Measurements from ENCODE around the gene DDX10. TPM values are rescaled to one million over a fixed set of nuclear protein-coding genes. Genes with fewer than 3 reads are reported as not detected.
A peak's percentile ranks its signal among the peaks of the same experiment; 100 is the strongest.

Gene DDX10
- total RNA-seq, 2 experiments from 2014 or later, result 36.6 to 43.0 TPM

DNA sequence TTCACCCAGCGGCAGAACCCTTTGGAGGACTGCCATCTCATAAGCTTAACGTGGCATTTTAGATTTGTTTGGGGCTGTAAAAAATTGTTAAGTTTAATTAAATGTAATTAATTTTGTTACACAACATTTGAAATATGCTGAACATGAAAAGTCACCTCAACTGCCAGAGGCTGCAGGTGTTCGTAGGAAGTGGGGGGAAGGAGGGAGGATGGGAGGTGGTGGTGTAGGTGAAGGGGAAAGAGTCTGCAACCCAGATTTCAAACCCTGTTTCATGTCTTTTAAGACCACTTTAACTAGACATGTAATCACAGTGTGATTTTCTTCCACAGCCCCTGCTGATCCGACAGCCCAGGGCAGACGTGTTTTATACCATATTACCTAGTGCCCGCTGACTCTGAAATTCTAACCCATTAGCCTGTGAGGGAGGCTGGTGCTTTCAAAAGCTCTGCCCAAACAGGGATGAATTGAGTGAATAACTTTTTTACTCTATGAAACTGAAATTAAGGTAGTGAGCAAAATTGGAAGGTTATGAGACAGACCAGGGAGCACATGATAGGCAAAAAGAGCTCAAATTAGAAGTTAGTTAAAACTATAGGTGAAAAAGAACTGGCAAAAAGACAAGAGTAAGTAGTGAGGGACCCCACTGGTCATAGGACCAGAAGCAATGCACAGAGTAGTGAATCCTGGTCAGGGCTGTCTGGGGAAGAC is 279.8 kb downstream of the DDX10 start:
- no peak overlapping the region for H3K27ac Mint-ChIP-seq
- no peak overlapping the region for H3K4me3 Mint-ChIP-seq
- DNase-seq, result no peak
- peaks cover 6% of the 10 kb centered on the region for H3K9me3 Mint-ChIP-seq
- H3K36me3 Mint-ChIP-seq (ENCODE audit: low read depth), result peaks cover 53% of the 10 kb centered on the region
- H3K4me1 Mint-ChIP-seq (ENCODE audit: low read depth), result peaks cover 5% of the 10 kb centered on the region
- intact Hi-C loops (cut with micrococcal nuclease), result no loop called here
- CTCF ChIA-PET, result interaction anchor here (0.5 kb wide), 1 partner anchor 273 kb away, joined by 5 read pairs; no protein-coding TSS in a partner anchor
- H3K27me3 Mint-ChIP-seq (ENCODE audit: low read depth), result no peaks in the 10 kb centered on the region

DNA sequence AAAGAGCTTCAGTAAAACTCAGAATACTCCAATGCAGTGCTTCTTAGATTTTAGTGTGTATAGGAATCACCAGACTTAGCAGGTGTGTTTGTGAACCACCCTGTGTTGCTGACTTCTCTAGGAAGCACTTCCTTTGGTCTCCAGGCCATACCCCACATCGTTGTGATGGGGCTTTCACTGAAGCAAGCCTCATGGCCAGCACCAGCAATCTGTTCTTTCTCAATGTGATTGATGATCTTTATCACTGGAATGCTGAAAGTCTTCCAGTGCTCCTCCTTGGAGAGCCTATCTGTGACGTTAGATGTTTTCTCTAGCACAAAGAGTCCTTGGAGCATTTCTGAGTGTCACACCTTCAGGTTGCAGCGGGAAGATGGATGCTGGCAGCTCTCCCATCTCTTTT is 280.5 kb downstream of the DDX10 start:
- Mint-ChIP-seq H3K27ac (no peak overlapping the region), H3K9me3 (peaks cover 7% of the 10 kb centered on the region), H3K36me3 (ENCODE audit: low read depth) (peaks cover 46% of the 10 kb centered on the region), H3K4me3 (no peak overlapping the region), H3K4me1 (ENCODE audit: low read depth) (peaks cover 5% of the 10 kb centered on the region), H3K27me3 (ENCODE audit: low read depth) (no peaks in the 10 kb centered on the region)
- intact Hi-C loops (cut with micrococcal nuclease), result no loop called here
- CTCF ChIA-PET, result interaction anchor here (0.5 to 0.6 kb wide), 2 partner anchors 58 to 273 kb away, joined by 5 read pairs; no protein-coding TSS in a partner anchor
- no peak for DNase-seq

DNA sequence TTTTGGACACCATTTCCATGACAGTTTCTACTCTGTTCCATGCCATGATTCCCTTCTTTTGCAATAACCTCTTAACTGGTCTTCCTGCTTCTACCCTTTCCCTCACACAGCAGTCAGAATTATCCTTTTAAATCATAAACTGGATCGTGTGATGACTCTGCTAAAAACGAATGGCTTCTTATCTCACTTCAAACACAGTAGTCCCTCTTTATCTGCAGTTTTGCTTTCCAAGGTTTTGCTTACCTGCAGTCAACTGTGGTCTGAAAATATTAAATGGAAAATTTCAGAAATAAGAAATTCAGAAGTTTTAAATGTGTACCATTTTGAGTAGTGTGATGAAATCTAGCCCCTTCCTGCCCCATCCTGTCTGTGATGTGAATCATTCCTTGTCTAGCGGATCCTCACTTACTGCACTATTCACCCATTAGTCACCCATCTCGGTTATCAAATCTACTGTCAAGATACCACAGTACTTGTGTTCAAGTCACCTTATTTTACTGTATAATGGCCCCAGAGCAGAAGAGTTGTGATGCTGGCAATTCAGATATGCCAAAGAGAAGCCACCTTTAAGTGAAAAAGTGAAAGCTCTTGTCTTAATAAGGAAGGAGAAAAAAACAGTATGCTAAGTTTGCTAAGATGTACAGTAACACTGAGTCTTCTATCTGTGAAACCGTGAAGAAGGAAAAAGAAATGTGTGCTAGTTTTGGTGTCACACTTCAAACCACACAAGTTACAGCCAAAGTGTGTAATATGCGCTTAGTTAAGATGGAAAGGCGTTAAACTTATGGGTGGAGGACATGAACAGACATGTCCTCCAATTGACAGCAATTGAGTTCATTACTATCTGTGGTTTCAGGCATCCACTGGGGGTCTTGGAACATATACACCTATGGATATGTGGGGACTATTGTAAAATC is 283.0 kb downstream of the DDX10 start:
- CTCF ChIA-PET, result no interaction called here
- Mint-ChIP-seq H3K36me3 (ENCODE audit: low read depth) (peaks cover 30% of the 10 kb centered on the region), H3K4me1 (ENCODE audit: low read depth) (peaks cover 5% of the 10 kb centered on the region), H3K4me3 (no peak overlapping the region), H3K27ac (peak overlapping the region; percentile 60), H3K27me3 (ENCODE audit: low read depth) (no peaks in the 10 kb centered on the region), H3K9me3 (peaks cover 7% of the 10 kb centered on the region)
- DNase-seq, result no peak
- intact Hi-C loops (cut with micrococcal nuclease), result loop anchor here (1.0 kb wide), 1 partner anchor 215 kb away; no protein-coding TSS in a partner anchor

DNA sequence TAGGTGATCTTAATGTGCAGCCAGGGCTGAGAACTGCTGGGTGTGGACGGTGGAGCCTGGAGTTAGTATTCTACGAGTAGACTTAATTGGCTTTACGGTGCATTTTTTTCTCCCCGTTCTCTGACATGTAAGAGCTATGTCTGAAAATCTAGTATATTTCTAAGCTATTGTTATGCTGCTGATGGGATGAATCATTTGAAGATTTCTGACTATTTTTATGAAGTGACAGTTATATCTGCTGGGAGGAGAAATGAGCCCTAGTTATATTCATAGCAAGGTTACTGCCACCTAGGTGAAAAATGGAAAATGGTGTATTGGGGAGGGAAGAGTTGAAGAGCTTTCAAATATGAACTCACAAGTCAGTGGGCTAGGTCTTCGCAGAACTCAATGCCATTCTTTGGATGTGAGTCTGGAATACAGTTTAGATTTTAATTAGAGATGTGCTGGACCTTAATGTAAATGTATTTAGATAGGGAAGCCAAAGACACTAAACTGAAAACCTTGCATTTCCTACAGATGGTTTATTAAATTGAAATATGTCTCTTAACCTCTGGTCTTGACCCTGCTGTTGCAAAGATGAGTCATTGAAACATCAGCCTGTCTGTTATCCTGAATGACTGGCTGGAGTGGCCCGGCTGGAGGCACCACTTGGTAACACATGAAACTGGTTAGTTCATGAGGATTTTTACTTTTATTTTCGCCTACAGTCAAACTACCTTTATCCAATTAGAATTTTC is 293.7 kb downstream of the DDX10 start:
- intact Hi-C loops (cut with micrococcal nuclease), result no loop called here
- CTCF ChIA-PET, result no interaction called here
- no peak overlapping the region for H3K4me3 Mint-ChIP-seq
- no peaks in the 10 kb centered on the region for H3K27me3 Mint-ChIP-seq (ENCODE audit: low read depth)
- peak; percentile 12 for DNase-seq
- peaks cover 5% of the 10 kb centered on the region for H3K4me1 Mint-ChIP-seq (ENCODE audit: low read depth)
- no peaks in the 10 kb centered on the region for H3K36me3 Mint-ChIP-seq (ENCODE audit: low read depth)
- H3K27ac Mint-ChIP-seq, result peak overlapping the region; percentile 4
- H3K9me3 Mint-ChIP-seq, result no peaks in the 10 kb centered on the region

DNA sequence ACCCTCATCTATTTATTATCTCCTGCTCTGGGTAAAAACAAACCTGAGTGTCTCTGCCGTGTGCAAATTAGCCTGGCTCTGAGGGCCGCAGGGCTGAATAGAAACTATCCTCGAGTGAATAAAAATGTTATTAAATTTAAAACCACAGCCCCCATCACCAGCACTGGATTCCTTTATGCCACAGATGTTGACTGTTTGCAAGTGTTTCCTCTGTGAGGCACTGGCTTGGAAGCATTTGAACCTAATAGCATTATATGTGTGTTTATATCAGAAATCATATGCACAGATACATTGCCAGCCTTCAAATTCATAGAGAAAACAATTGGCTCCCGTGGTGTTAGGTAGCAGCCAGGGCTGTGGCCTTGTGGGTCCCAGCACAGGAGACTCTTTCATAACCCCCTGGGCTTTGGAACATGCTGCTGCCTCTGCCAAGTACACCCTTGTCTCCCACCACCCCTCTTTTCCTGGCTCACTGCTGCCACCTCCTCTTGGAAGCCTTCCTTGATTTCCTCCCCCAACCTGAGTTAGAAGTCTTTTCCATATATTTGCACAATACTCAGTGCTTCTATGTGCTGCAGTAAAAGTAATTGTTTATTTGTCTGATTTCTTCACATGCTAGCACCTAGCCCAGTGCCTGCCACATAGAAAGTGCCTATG is 294.4 kb downstream of the DDX10 start:
- no peaks in the 10 kb centered on the region for H3K9me3 Mint-ChIP-seq
- intact Hi-C loops (cut with micrococcal nuclease), result no loop called here
- H3K27ac Mint-ChIP-seq, result no peak overlapping the region
- H3K4me1 Mint-ChIP-seq (ENCODE audit: low read depth), result peaks cover 5% of the 10 kb centered on the region
- CTCF ChIA-PET, result no interaction called here
- no peaks in the 10 kb centered on the region for H3K36me3 Mint-ChIP-seq (ENCODE audit: low read depth)
- no peak overlapping the region for H3K4me3 Mint-ChIP-seq
- no peaks in the 10 kb centered on the region for H3K27me3 Mint-ChIP-seq (ENCODE audit: low read depth)
- no peak for DNase-seq

DNA sequence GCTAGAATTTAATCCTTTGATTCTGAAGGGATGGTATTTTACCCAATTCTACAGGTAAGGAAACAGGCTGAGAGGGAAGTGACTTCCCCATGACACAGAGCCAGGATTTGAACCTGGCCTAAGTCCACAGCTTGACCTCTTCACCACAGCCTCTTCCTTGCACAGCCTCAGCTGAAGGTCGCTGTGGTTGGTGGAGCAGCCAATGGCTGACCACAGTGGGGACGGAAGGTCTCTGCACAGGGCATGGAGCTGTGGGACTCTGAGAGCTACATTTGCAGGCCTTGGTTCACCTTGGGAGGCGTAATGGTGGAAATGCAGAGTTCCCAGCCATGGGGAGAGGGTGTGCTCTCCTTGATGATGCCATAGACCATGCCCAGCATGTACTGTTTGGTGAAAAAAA is 295.0 kb downstream of the DDX10 start:
- H3K27ac Mint-ChIP-seq, result no peak overlapping the region
- no peaks in the 10 kb centered on the region for H3K9me3 Mint-ChIP-seq
- H3K4me1 Mint-ChIP-seq (ENCODE audit: low read depth), result peaks cover 5% of the 10 kb centered on the region
- no peak overlapping the region for H3K4me3 Mint-ChIP-seq
- no peak for DNase-seq
- CTCF ChIA-PET, result interaction anchor here (0.5 kb wide), 1 partner anchor 99 kb away, joined by 4 read pairs; no protein-coding TSS in a partner anchor
- no peaks in the 10 kb centered on the region for H3K27me3 Mint-ChIP-seq (ENCODE audit: low read depth)
- no peaks in the 10 kb centered on the region for H3K36me3 Mint-ChIP-seq (ENCODE audit: low read depth)
- intact Hi-C loops (cut with micrococcal nuclease), result no loop called here

DNA sequence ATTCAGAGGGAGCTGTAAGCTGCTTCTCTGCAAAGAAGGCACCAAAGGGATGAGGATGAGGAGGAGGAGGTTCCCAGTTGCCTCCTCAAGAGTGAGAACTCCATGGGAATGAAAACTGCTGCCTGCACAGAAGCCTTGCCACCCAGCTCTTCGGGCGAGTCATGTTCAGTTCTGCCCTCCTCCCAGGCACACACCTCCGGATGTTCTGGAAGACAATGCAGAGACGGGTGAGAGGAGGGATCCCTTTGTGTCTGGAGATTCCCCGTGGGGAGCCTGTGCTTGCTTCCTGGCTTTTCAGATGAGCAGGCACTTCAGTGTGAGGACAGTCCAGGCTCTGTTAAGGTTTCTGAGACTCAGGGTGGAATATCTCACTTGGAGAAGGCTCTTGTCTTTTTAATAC is 295.6 kb downstream of the DDX10 start:
- intact Hi-C loops (cut with micrococcal nuclease), result no loop called here
- no peak for DNase-seq
- Mint-ChIP-seq H3K36me3 (ENCODE audit: low read depth) (no peaks in the 10 kb centered on the region), H3K4me3 (no peak overlapping the region), H3K27ac (no peak overlapping the region), H3K27me3 (ENCODE audit: low read depth) (no peaks in the 10 kb centered on the region), H3K4me1 (ENCODE audit: low read depth) (peaks cover 5% of the 10 kb centered on the region), H3K9me3 (no peaks in the 10 kb centered on the region)
- CTCF ChIA-PET, result interaction anchor here (0.5 kb wide), 1 partner anchor 98 kb away, joined by 4 read pairs; no protein-coding TSS in a partner anchor

DNA sequence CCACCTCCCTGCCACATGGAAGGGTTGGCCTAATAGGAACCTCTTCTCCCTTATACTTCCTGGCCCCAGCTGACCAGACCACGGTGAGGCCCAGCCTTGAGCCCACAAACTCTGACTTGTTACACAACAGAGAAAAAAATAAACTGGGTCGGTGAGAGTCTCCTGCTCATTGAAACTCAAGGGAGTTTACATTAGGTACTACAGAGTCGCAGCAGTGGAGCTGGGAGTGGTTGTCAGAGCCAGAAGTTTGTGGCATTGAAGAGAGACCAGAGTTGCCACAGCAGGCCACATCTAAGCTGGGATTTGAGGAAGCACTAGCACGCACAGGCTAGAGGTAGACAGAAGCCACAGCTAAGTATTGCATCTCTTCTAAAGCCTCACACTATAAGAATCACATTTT is 296.2 kb downstream of the DDX10 start:
- Mint-ChIP-seq H3K4me1 (ENCODE audit: low read depth) (peaks cover 5% of the 10 kb centered on the region), H3K36me3 (ENCODE audit: low read depth) (no peaks in the 10 kb centered on the region), H3K9me3 (no peaks in the 10 kb centered on the region), H3K4me3 (no peak overlapping the region), H3K27me3 (ENCODE audit: low read depth) (no peaks in the 10 kb centered on the region), H3K27ac (no peak overlapping the region)
- no peak for DNase-seq
- intact Hi-C loops (cut with micrococcal nuclease), result no loop called here
- CTCF ChIA-PET, result no interaction called here

DNA sequence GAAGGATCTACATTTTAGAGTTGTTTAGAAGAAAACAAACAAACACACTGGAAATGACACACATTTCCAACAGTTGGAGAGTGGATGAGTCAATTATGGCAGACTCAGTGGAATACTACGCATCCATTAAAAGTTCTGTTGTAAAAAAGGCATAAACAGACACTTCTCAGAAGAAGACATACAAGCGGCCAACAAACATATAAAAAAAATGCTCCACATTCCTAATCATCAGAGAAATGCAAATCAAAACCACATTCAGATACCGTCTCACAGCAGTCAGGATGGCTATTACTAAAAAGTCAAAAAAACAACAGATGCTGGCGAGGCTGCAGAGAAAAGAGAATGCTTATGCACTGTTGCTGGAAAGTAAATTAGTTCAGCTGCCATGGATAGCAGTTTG is 298.2 kb downstream of the DDX10 start:
- H3K27me3 Mint-ChIP-seq (ENCODE audit: low read depth), result no peaks in the 10 kb centered on the region
- no peak overlapping the region for H3K27ac Mint-ChIP-seq
- CTCF ChIA-PET, result no interaction called here
- H3K9me3 Mint-ChIP-seq, result no peaks in the 10 kb centered on the region
- no peak for DNase-seq
- intact Hi-C loops (cut with micrococcal nuclease), result no loop called here
- no peaks in the 10 kb centered on the region for H3K36me3 Mint-ChIP-seq (ENCODE audit: low read depth)
- peaks cover 3% of the 10 kb centered on the region for H3K4me1 Mint-ChIP-seq (ENCODE audit: low read depth)
- no peak overlapping the region for H3K4me3 Mint-ChIP-seq

DNA sequence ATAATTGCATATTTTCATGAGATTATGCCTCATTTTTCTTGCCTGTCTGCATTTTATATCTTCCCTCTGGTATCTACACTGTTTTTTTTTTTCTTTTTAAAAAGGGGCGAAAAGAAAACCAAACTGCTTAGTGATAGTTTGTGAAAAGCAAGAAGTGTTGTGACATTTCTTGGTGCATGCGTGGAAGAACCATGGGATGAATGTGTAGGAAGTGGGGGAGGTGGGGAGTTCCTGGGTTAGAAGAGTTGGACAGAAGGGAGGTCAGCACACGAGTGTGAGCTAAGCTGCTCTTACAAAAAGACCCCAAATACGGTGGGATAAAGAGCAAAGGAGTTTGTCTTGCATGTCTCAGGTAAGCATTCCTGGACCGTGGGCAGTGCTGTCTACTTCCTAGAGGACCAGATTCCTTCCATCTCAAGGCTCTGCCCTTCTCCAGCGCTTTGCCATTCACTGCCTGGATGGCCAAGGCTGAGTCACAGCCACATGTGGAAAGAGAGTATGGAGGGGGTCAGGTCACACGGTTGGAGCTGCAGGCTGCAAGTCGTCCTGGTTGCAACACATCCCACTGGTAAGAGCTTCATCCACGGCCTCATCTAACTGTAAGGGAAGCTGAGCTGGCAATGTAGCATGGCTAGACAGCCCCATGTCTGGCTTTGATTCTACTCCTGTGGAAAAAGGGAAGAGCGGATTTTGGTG is 300.6 kb downstream of the DDX10 start:
- no peaks in the 10 kb centered on the region for H3K27me3 Mint-ChIP-seq (ENCODE audit: low read depth)
- CTCF ChIA-PET, result no interaction called here
- DNase-seq, result no peak

DNA sequence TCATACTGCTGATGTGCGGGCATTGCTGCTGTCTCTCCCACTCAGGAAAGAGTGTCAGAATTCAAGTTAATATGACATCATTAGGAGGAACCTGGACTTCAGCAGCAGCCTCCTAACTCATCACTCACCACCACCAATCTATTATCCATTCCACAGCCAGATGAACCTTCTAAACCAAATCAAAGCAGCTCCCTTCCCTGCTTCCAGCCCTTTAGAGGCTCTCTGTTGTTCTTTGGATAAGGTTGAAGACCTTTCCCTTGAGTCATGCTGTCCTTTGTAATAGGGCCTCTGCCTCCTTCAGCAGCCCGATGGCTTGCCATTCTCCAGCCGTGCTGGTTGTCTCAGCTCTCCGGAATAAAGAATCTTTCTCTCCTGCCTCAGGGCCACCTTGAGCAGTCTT is 301.3 kb downstream of the DDX10 start:
- no peaks in the 10 kb centered on the region for H3K36me3 Mint-ChIP-seq (ENCODE audit: low read depth)
- CTCF ChIA-PET, result no interaction called here
- no peak overlapping the region for H3K4me3 Mint-ChIP-seq
- no peaks in the 10 kb centered on the region for H3K9me3 Mint-ChIP-seq
- no peaks in the 10 kb centered on the region for H3K27me3 Mint-ChIP-seq (ENCODE audit: low read depth)
- intact Hi-C loops (cut with micrococcal nuclease), result no loop called here
- DNase-seq, result no peak
- H3K4me1 Mint-ChIP-seq (ENCODE audit: low read depth), result no peaks in the 10 kb centered on the region
- no peak overlapping the region for H3K27ac Mint-ChIP-seq

More for the DNA sequence above, 300.6 kb downstream of the DDX10 start:
- Mint-ChIP-seq H3K36me3 (ENCODE audit: low read depth) (no peaks in the 10 kb centered on the region), H3K4me3 (no peak overlapping the region), H3K4me1 (ENCODE audit: low read depth) (no peaks in the 10 kb centered on the region), H3K27ac (no peak overlapping the region), H3K9me3 (no peaks in the 10 kb centered on the region)
- intact Hi-C loops (cut with micrococcal nuclease), result no loop called here
